GM21390 (cell line): ENCODE data around the gene REEP6.

Experiments
- ATAC-seq: cut with Tn5 transposase; IDR thresholded peaks from one replicate; pipeline ENCODE4 v1.9.1; 2021; ENCODE audit not compliant: unreplicated experiment

REEP6 gene

DNA sequence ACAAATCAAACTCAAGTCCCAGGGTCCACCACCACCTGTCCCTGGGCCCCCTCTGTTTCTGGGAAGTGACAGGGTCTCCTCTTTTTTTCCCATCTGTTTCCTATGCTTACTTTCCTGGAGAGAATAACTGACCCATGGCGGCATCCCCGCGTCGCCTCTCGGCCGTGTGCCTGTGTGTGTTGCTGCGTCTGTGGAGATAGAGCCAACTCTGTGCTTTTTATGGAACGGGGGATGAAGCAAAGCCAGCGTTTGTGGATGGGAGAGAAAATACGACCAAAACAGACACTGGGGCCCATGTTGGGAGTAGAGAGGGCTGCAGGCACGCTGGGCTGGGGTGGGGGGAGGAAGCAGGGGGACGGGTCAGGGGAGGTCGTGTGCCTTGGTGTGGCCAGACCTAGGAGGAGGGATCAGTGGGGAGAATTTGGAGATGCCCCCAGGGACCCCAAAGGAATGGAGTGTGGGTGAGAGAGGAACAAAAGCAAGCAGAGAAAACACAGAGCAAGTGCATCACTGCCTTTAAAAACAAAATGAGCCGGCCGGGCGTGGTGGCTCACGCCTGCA is 49.5 kb downstream of the REEP6 start:
- ATAC-seq = no peak
